Nephron progenitor cell (in vitro differentiated cells): ENCODE results near the gene TEK.

Experiments used
- DNase-seq: peaks from one replicate; pipeline ENCODE4 v3.0.0; 2021
- H3K27ac Mint-ChIP-seq: 2 replicates; pipeline ENCODE4 v1.8.0; 2021; ENCODE audit warnings: mild to moderate bottlenecking, moderate library complexity, mixed read lengths
- H3K27me3 Mint-ChIP-seq: 2 replicates; pipeline ENCODE4 v1.8.0; 2021; ENCODE audit warnings: mild to moderate bottlenecking, low read depth, mixed read lengths; ENCODE audit not compliant: poor library complexity
- H3K36me3 Mint-ChIP-seq: 2 replicates; pipeline ENCODE4 v1.8.0; 2021; ENCODE audit warnings: low read depth, mixed read lengths
- H3K4me1 Mint-ChIP-seq: 2 replicates; pipeline ENCODE4 v1.8.0; 2021; ENCODE audit warnings: mixed read lengths
- H3K4me3 Mint-ChIP-seq: 2 replicates; pipeline ENCODE4 v1.8.0; 2021; ENCODE audit warnings: mild to moderate bottlenecking, moderate library complexity, mixed read lengths
- H3K9me3 Mint-ChIP-seq: 2 replicates; pipeline ENCODE4 v1.8.0; 2021; ENCODE audit warnings: mild to moderate bottlenecking, moderate library complexity, mixed read lengths
- TF ChIP-seq, protein P1 (sequence below): fragments of 200-600 bp; sonication (generic); IDR thresholded peaks from 2 replicates; pipeline ENCODE4 v1.5.0; 2021; ENCODE audit warnings: antibody characterized with exemption

TEK gene

DNA sequence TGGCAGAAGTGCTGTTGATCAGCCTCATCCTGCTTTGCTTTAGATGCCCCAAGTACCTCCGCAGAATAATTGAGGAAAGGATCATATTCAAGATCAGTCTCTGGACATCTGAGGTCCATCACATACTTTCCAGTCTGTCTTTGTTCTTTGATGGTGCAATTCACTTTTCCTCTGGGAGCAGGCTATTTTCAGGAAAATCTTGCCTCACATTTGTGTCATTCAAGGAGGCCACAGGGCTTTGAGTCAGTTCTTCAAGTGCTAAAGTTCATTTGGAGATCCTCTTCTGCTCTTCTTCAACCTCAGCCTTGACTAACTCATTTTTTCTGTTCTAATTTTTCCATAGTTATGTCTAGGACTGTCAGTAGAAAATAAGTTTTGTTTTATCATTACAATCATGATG is 169.3 kb downstream of the TEK start:
- no peak for DNase-seq
- TF ChIP-seq, protein P1, sequence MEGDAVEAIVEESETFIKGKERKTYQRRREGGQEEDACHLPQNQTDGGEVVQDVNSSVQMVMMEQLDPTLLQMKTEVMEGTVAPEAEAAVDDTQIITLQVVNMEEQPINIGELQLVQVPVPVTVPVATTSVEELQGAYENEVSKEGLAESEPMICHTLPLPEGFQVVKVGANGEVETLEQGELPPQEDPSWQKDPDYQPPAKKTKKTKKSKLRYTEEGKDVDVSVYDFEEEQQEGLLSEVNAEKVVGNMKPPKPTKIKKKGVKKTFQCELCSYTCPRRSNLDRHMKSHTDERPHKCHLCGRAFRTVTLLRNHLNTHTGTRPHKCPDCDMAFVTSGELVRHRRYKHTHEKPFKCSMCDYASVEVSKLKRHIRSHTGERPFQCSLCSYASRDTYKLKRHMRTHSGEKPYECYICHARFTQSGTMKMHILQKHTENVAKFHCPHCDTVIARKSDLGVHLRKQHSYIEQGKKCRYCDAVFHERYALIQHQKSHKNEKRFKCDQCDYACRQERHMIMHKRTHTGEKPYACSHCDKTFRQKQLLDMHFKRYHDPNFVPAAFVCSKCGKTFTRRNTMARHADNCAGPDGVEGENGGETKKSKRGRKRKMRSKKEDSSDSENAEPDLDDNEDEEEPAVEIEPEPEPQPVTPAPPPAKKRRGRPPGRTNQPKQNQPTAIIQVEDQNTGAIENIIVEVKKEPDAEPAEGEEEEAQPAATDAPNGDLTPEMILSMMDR, result no peak
- Mint-ChIP-seq H3K4me1 (peaks cover 18% of the 10 kb centered on the region), H3K27ac (no peak overlapping the region), H3K36me3 (no peaks in the 10 kb centered on the region), H3K9me3 (no peaks in the 10 kb centered on the region), H3K27me3 (peaks cover 11% of the 10 kb centered on the region), H3K4me3 (no peak overlapping the region)

DNA sequence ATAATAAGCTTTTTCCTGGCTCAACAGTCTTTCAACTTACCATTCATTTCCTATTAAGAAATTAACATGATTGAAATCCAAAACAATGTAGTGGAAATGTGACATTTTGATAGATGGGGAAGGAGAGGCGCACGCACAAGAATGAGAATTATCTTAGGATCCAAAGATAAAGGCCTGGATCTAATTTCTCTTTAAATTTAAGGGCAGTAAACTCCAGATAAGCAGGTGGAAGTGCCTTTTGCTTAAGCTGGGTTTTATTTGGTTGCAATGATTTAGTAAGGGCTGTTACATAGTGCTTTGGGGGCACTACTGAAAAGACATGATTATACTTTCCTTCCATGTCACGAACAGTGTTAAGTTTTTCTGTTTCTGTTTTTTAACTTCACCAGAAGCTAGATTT is 170.6 kb downstream of the TEK start:
- no peak overlapping the region for H3K4me3 Mint-ChIP-seq
- H3K4me1 Mint-ChIP-seq, result peaks cover 18% of the 10 kb centered on the region
- TF ChIP-seq, protein P1, result no peak
- H3K27ac Mint-ChIP-seq, result no peak overlapping the region
- no peaks in the 10 kb centered on the region for H3K9me3 Mint-ChIP-seq
- DNase-seq, result no peak
- no peaks in the 10 kb centered on the region for H3K36me3 Mint-ChIP-seq
- peaks cover 11% of the 10 kb centered on the region for H3K27me3 Mint-ChIP-seq
